Measurements from ENCODE around the gene ZNF614. TPM values are rescaled to one million over a fixed set of nuclear protein-coding genes. Genes with fewer than 3 reads are reported as not detected.
"Not testable (repeated sequence)": the region's sequence is repeated elsewhere in the genome, so short reads cannot be mapped to it uniquely, and the experiment has no call there.

ZNF614 gene
- 10 to 100 TPM in 1 of 2 experiments, 1 to 10 TPM in 1; 9.8 to 11.7 TPM for total RNA-seq

DNA sequence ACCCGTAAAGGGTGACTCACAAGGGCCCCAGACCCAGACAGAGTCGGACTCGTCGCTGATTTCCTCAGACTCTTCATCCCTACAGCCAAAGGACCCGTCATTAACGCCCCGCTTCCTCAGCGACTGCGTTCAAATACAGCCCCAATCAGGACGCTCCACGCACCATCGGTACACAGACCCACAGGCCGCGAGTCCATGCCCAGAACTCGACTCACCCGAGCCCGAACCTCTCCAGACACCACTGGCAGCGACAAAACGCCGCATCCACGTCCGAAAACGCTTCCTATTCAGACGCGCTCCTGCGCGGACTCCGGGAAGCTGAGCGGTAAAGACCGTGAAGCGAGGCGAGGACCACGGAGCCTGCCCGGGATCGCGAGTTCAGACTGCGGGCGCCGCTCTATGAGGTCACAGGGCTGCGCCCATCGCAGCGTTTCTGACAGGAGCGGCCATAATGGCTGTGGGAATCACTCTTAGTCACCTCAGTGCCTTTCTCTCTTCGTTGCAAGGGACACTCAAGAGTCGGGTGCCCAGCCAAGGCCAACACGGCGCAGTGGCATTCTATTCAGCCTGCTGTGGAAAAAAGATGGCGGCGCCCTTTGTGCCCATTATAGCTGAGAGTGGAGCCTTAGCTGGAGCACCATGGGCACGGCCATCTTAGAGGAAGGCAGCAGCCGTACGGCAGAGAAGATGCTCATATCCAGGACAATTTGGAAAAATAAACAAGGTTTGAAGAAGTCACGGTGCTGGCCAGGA lies at the start of gene ZNF614:
Gene ZNF614 (minus strand): TSS at position 353 of the 753 bp plus-strand sequence. CDS start 2,634 bp downstream, outside the sequence.
- Mint-ChIP-seq H3K9me3 (ENCODE audit: insufficient read depth) (peaks cover 59% of the 10 kb centered on the region), H3K27me3 (ENCODE audit: low read depth) (no peaks in the 10 kb centered on the region), H3K4me1 (ENCODE audit: low read depth) (peaks cover 15% of the 10 kb centered on the region), H3K27ac (peak within 1 kb of the TSS; percentile 95), H3K4me3 (peak within 1 kb of the TSS; percentile 77), H3K36me3 (ENCODE audit: low read depth) (peaks cover 80% of the 10 kb centered on the region)
- ATAC-seq (peak; percentile 96), DNase-seq (peak; percentile 90)
- POLR2A ChIA-PET = interaction anchor here (1.0 to 1.3 kb wide), 4 partner anchors 20 to 503 kb away, joined by 3 to 10 read pairs (median 5); partner anchors contain the start of genes PPP2R1A, ZNF432 and ZNF615
- CTCF ChIA-PET = no interaction called here

DNA sequence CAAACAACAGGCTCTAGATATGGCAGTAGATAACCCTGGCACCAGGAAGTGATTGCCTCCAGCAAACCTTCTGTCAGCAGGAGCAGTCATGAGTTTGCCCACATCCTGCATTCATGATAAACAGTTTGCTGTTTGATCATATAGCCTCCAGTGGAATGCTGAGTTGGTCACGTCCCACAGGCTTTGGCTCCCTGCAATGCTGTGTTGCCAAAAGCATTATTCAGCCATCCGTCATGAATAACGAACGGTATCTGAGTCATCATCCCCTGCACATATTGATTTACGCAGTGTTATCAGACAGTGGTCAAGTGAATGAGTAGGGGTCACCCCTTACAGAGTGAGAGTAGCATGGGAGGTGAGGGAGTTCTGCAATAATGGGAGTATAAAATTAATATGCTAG lies 42.3 kb upstream of the ZNF614 start:
- CTCF ChIA-PET = no interaction called here

DNA sequence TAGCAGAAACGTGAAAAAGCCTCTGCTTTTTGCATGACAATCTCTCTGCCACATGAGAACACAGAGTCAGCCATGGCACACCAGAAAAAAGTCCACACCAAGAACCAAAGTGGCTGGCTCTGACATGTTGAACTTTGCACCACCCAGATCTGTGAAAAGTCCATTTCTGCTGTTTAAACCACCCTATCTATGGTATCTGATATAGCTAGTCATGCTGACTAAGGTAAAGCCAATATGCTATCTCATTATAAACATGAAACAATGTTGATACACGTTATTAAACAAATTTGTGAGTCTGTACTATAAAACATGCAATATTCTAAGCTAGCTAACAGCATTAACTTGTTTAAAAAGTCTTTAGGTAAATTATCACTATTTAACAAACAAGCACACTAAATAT lies 41.5 kb upstream of the ZNF614 start:
- ChIA-PET POLR2A (no interaction called here), CTCF (no interaction called here)
- Mint-ChIP-seq H3K27ac (no peak overlapping the region), H3K36me3 (ENCODE audit: low read depth) (peaks cover 99% of the 10 kb centered on the region), H3K4me3 (no peak overlapping the region), H3K9me3 (ENCODE audit: insufficient read depth) (peaks cover 70% of the 10 kb centered on the region), H3K27me3 (ENCODE audit: low read depth) (no peaks in the 10 kb centered on the region), H3K4me1 (ENCODE audit: low read depth) (no peaks in the 10 kb centered on the region)
- DNase-seq (no peak), ATAC-seq (no peak)

More for the DNA sequence above, 42.3 kb upstream of the ZNF614 start:
- Mint-ChIP-seq H3K4me3 (no peak overlapping the region), H3K27ac (no peak overlapping the region), H3K4me1 (ENCODE audit: low read depth) (no peaks in the 10 kb centered on the region), H3K27me3 (ENCODE audit: low read depth) (no peaks in the 10 kb centered on the region), H3K9me3 (ENCODE audit: insufficient read depth) (peaks cover 70% of the 10 kb centered on the region), H3K36me3 (ENCODE audit: low read depth) (peaks cover 99% of the 10 kb centered on the region)
- POLR2A ChIA-PET = no interaction called here
- ATAC-seq (no peak), DNase-seq (no peak)

- no peak for ATAC-seq
- ChIA-PET POLR2A (no interaction called here), CTCF (no interaction called here)
- Mint-ChIP-seq H3K4me1 (ENCODE audit: low read depth) (no peaks in the 10 kb centered on the region), H3K27ac (no peak overlapping the region), H3K27me3 (ENCODE audit: low read depth) (no peaks in the 10 kb centered on the region), H3K4me3 (no peak overlapping the region), H3K9me3 (ENCODE audit: insufficient read depth) (peaks cover 62% of the 10 kb centered on the region), H3K36me3 (ENCODE audit: low read depth) (peaks cover 92% of the 10 kb centered on the region)
- no peak for DNase-seq
These were observed 38.2 kb upstream of the ZNF614 start for GRCh38 chr19:52066258-52066863.

DNA sequence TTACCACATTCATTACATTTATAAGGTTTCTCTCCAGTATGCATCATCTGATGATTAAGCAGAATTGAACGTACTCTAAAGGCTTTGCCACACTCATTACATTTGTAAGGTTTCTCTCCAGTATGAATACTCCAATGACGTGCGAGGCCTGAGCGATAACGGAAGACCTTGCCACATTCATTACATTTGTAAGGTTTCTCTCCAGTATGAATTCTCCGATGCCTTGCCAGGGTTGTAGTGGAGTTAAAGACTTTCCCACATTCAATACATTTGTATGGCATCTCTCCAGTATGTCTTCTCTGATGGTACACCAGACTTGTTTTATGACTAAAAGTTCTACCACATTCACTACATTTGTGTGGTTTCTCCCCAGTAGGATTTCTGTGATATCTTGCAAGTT lies 37.2 kb upstream of the ZNF614 start:
- ATAC-seq (no peak), DNase-seq (no peak)
- no peak overlapping the region for H3K4me3 Mint-ChIP-seq
- no peaks in the 10 kb centered on the region for H3K27me3 Mint-ChIP-seq (ENCODE audit: low read depth)
- no peak overlapping the region for H3K27ac Mint-ChIP-seq
- peaks cover 61% of the 10 kb centered on the region for H3K9me3 Mint-ChIP-seq (ENCODE audit: insufficient read depth)
- POLR2A ChIA-PET = no interaction called here
- peaks cover 90% of the 10 kb centered on the region for H3K36me3 Mint-ChIP-seq (ENCODE audit: low read depth)
- CTCF ChIA-PET = no interaction called here
- H3K4me1 Mint-ChIP-seq (ENCODE audit: low read depth) = no peaks in the 10 kb centered on the region

DNA sequence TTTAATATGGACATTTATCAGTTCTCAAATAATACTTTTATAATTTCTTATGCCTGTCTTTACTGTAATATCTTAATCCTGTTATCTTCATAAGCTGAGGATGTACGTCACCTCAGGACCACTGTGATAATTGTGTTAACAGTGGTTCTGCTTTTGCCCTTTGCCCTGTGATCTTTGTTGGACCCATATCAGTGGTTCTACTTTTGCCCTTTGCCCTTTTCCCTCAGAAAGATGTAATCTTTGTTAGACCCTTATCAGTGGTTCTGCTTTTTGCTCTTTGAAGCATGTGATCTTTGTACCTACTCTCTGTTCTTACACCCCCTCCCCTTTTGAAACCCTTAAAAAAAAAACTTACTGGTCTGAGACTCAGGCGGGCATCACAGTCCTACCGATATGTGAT lies 28.3 kb upstream of the ZNF614 start:
- H3K27me3 Mint-ChIP-seq (ENCODE audit: low read depth); ATAC-seq; H3K27ac Mint-ChIP-seq; POLR2A ChIA-PET; H3K4me1 Mint-ChIP-seq (ENCODE audit: low read depth); DNase-seq; CTCF ChIA-PET; H3K4me3 Mint-ChIP-seq: not testable (repeated sequence)
- Mint-ChIP-seq H3K9me3 (ENCODE audit: insufficient read depth) (peaks cover 62% of the 10 kb centered on the region), H3K36me3 (ENCODE audit: low read depth) (peaks cover 73% of the 10 kb centered on the region)

DNA sequence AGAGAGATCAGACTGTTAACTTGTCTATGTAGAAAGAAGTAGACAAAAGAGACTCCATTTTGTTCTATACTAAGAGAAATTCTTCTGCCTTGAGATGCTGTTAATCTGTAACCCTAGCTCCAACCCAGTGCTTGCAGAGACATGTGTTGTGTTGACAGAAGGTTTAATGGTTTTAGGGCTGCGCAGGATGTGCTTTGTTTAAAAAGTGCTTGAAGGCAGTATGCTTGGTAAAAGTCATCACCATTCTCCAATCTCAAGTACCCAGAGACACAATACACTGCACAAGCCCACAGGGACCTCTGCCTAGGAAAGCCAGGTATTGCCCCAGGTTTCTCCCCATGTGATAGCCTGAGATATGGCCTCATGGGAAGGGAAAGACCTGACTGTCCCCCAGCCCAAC lies 23.6 kb upstream of the ZNF614 start:
- CTCF ChIA-PET; H3K4me3 Mint-ChIP-seq; DNase-seq; H3K27ac Mint-ChIP-seq; POLR2A ChIA-PET; H3K27me3 Mint-ChIP-seq (ENCODE audit: low read depth); ATAC-seq: not testable (repeated sequence)
- peaks cover 82% of the 10 kb centered on the region for H3K36me3 Mint-ChIP-seq (ENCODE audit: low read depth)
- H3K9me3 Mint-ChIP-seq (ENCODE audit: insufficient read depth) = peaks cover 52% of the 10 kb centered on the region
- H3K4me1 Mint-ChIP-seq (ENCODE audit: low read depth) = peaks cover 20% of the 10 kb centered on the region

GRCh38 chr19:52048555-52049501 lies 20.6 kb upstream of the ZNF614 start, which contains the start of gene ZNF432:
ZNF432 (minus strand) TSS chr19:52048838; CDS start chr19:52046868, 1,970 bp downstream.
- peaks cover 52% of the 10 kb centered on the region for H3K9me3 Mint-ChIP-seq (ENCODE audit: insufficient read depth)
- H3K4me3 Mint-ChIP-seq = peak within 1 kb of the TSS; percentile 95
- H3K27me3 Mint-ChIP-seq (ENCODE audit: low read depth) = no peaks in the 10 kb centered on the region
- DNase-seq (peak; percentile 87), ATAC-seq (peak; percentile 92)
- peaks cover 83% of the 10 kb centered on the region for H3K36me3 Mint-ChIP-seq (ENCODE audit: low read depth)
- POLR2A ChIA-PET = interaction anchor here (0.6 to 1.7 kb wide), 7 partner anchors 9 to 144 kb away, joined by 3 to 10 read pairs (median 4); partner anchors contain the start of genes ZNF614, ZNF615, ZNF649 and ZNF836
- H3K27ac Mint-ChIP-seq = peak within 1 kb of the TSS; percentile 96
- H3K4me1 Mint-ChIP-seq (ENCODE audit: low read depth) = peaks cover 20% of the 10 kb centered on the region
- CTCF ChIA-PET = no interaction called here

GRCh38 chr19:52039169-52039568 lies 11.0 kb upstream of the ZNF614 start:
- peaks cover 94% of the 10 kb centered on the region for H3K36me3 Mint-ChIP-seq (ENCODE audit: low read depth)
- no peak overlapping the region for H3K27ac Mint-ChIP-seq
- POLR2A ChIA-PET = interaction anchor here (0.6 to 1.0 kb wide), 2 partner anchors 9 to 10 kb away, joined by 3 to 4 read pairs; partner anchors contain the start of gene ZNF432
- no peaks in the 10 kb centered on the region for H3K27me3 Mint-ChIP-seq (ENCODE audit: low read depth)
- DNase-seq (no peak), ATAC-seq (no peak)
- peaks cover 62% of the 10 kb centered on the region for H3K9me3 Mint-ChIP-seq (ENCODE audit: insufficient read depth)
- CTCF ChIA-PET = no interaction called here
- H3K4me1 Mint-ChIP-seq (ENCODE audit: low read depth) = no peaks in the 10 kb centered on the region
- no peak overlapping the region for H3K4me3 Mint-ChIP-seq

DNA sequence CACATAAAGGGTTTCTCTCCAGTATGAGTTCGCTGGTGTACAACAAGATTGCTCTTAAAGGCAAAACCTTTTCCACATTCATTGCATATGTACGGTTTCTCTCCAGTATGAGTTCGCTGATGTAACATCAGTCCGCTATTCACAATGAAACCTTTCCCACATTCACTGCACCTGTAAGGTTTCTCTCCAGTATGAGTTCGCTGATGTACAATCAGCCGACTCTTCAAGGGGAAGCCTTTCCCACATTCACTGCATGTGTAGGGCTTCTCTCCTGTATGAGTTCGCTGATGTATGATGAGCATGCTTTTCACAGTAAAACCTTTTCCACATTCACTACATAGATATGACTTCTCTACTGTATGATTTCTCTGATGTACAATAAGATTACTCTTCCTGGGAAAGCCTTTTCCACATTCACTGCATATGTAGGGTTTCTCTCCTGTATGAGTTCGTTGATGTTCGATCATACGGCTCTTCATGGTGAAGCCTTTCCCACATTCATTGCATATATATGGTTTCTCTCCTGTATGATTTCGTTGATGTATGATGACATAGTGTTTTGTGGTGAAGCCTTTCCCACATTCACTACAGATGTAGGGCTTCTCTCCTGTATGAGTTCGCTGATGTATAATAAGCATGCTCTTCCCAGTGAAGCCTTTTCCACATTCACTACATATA lies 6.0 kb upstream of the ZNF614 start:
- Mint-ChIP-seq H3K36me3 (ENCODE audit: low read depth) (peaks cover 91% of the 10 kb centered on the region), H3K4me3 (no peak overlapping the region), H3K9me3 (ENCODE audit: insufficient read depth) (peaks cover 70% of the 10 kb centered on the region), H3K27me3 (ENCODE audit: low read depth) (no peaks in the 10 kb centered on the region), H3K4me1 (ENCODE audit: low read depth) (no peaks in the 10 kb centered on the region), H3K27ac (no peak overlapping the region)
- POLR2A ChIA-PET = no interaction called here
- no peak for DNase-seq
- ATAC-seq = no peak
- CTCF ChIA-PET = no interaction called here

DNA sequence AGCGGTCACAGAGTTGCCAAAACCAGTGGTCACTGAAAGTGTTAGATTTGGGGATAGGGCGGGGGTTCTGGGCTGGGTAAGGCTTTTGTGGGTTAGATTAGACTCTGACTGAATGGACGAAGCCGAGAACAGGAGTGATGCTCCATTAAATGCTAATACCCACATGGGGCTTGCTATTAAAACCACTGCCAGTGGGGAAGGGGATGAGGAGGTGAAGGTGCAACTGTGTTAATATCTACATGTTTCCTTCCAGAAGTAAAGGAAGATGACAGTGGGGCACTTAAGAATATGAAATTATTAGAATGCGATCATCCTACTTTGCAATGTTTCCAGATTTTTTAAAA lies 573 bp upstream of the ZNF614 start:
- Mint-ChIP-seq H3K27me3 (ENCODE audit: low read depth) (no peaks in the 10 kb centered on the region), H3K27ac (peak overlapping the region; percentile 95), H3K9me3 (ENCODE audit: insufficient read depth) (peaks cover 60% of the 10 kb centered on the region), H3K4me3 (peak overlapping the region; percentile 77), H3K36me3 (ENCODE audit: low read depth) (peaks cover 80% of the 10 kb centered on the region), H3K4me1 (ENCODE audit: low read depth) (peaks cover 15% of the 10 kb centered on the region)
- DNase-seq (no peak), ATAC-seq (peak; percentile 29)
- CTCF ChIA-PET = no interaction called here
- POLR2A ChIA-PET = interaction anchor here (1.0 to 1.3 kb wide), 4 partner anchors 20 to 502 kb away, joined by 3 to 10 read pairs (median 5); partner anchors contain the start of genes PPP2R1A, ZNF432 and ZNF615
